ENCODE measurements around the gene DCTN3.

The DCTN3 gene

GRCh38 chr9:34591248-34591916 lies 28.9 kb downstream of the DCTN3 start:
- TF ChIP-seq CTCF (IDR thresholded peaks at IDR 0.05; ENCODE audit: extremely low read depth, insufficient read depth, missing control alignments): peak; percentile 99
- DNase-seq (ENCODE audit: low spot score): peak; percentile 95
- in situ Hi-C loops (cut with MboI; ENCODE audit: low pct_unique_long_range_greater_than_20kb, low sequenced_read_pairs, unreplicated experiment): loop anchor here (25.0 kb wide), 1 partner anchor 154 kb away; no protein-coding TSS in a partner anchor

GRCh38 chr9:34590381-34591247 lies 29.7 kb downstream of the DCTN3 start:
- no peak for TF ChIP-seq CTCF (IDR thresholded peaks at IDR 0.05; ENCODE audit: extremely low read depth, insufficient read depth, missing control alignments)
- no peak for DNase-seq (ENCODE audit: low spot score)
- in situ Hi-C loops (cut with MboI; ENCODE audit: low pct_unique_long_range_greater_than_20kb, low sequenced_read_pairs, unreplicated experiment): loop anchor here (25.0 kb wide), 1 partner anchor 153 kb away; no protein-coding TSS in a partner anchor

GRCh38 chr9:34589636-34590380 lies 30.5 kb downstream of the DCTN3 start, which contains the start of gene CNTFR:
TSS of gene CNTFR (minus strand) at chr9:34589724. CDS start at chr9:34568981, 20,743 bp downstream.
- no peak for TF ChIP-seq CTCF (IDR thresholded peaks at IDR 0.05; ENCODE audit: extremely low read depth, insufficient read depth, missing control alignments)
- in situ Hi-C loops (cut with MboI; ENCODE audit: low pct_unique_long_range_greater_than_20kb, low sequenced_read_pairs, unreplicated experiment): loop anchor here (25.0 kb wide), 1 partner anchor 153 kb away; no protein-coding TSS in a partner anchor
- no peak for DNase-seq (ENCODE audit: low spot score)

- in situ Hi-C loops (cut with MboI; ENCODE audit: low pct_unique_long_range_greater_than_20kb, low sequenced_read_pairs, unreplicated experiment): loop anchor here (25.0 kb wide), 1 partner anchor 152 kb away; no protein-coding TSS in a partner anchor
- TF ChIP-seq CTCF (IDR thresholded peaks at IDR 0.05; ENCODE audit: extremely low read depth, insufficient read depth, missing control alignments): no peak
- DNase-seq (ENCODE audit: low spot score): no peak
These were observed 31.3 kb downstream of the DCTN3 start for GRCh38 chr9:34588671-34589635.

- in situ Hi-C loops (cut with MboI; ENCODE audit: low pct_unique_long_range_greater_than_20kb, low sequenced_read_pairs, unreplicated experiment): loop anchor here (25.0 kb wide), 1 partner anchor 150 kb away; no protein-coding TSS in a partner anchor
- TF ChIP-seq CTCF (IDR thresholded peaks at IDR 0.05; ENCODE audit: extremely low read depth, insufficient read depth, missing control alignments): no peak
- DNase-seq (ENCODE audit: low spot score): no peak
These were observed 33.0 kb downstream of the DCTN3 start for GRCh38 chr9:34587271-34587670.
